HepG2 (cell line): ENCODE measurements around the gene ACYP2.

Experiments used
- MXI1 ChIP-seq: IDR thresholded peaks from 3 replicates; pipeline ENCODE4 v1.6.1; 2012; ENCODE audit warnings: low read depth, low read length, inconsistent platforms, borderline replicate concordance
- NR2C2 ChIP-seq: sonication (generic); formaldehyde crosslinking; IDR thresholded peaks from 2 replicates; pipeline ENCODE4 v1.4.0; 2020; ENCODE audit warnings: missing genetic modification reagents, mild to moderate bottlenecking, moderate library complexity, borderline replicate concordance
- PCBP2 ChIP-seq: fragments of 200-400 bp; formaldehyde crosslinking; optimal IDR thresholded peaks from 2 replicates; pipeline ENCODE3; 2018; ENCODE audit warnings: low read length, low read depth; ENCODE audit not compliant: poor library complexity, severe bottlenecking
- POLR2A ChIP-seq, 2 experiments: IDR thresholded peaks; 2 replicates each; pipeline ENCODE4 v1.6.1; 2011; ENCODE audit warnings: low read depth in 2 of 2, low read length in 2 of 2, mild to moderate bottlenecking in 1 of 2, moderate library complexity in 1 of 2; ENCODE audit not compliant: insufficient read depth in 1 of 2
- TBP ChIP-seq: sonication (generic); formaldehyde crosslinking; IDR thresholded peaks from 2 replicates; pipeline ENCODE4 v1.5.0; 2020; ENCODE audit warnings: missing genetic modification reagents
- ZBTB38 ChIP-seq: sonication (generic); formaldehyde crosslinking; IDR thresholded peaks from 2 replicates; pipeline ENCODE4 v1.5.1; 2020; ENCODE audit warnings: mild to moderate bottlenecking, missing genetic modification reagents
- ZFP62 ChIP-seq: sonication (generic); formaldehyde crosslinking; IDR thresholded peaks from 2 replicates; pipeline ENCODE4 v1.4.0; 2020; ENCODE audit warnings: missing genetic modification reagents
- ZNF567 ChIP-seq: sonication (generic); formaldehyde crosslinking; IDR thresholded peaks from 2 replicates; pipeline ENCODE4 v1.8.1; 2023; ENCODE audit warnings: mild to moderate bottlenecking, missing genetic modification reagents, borderline replicate concordance
- TF ChIP-seq, protein P1 (sequence below): sonication (generic); formaldehyde crosslinking; IDR thresholded peaks from 2 replicates; pipeline ENCODE4 v1.4.0; 2020; ENCODE audit warnings: missing genetic modification reagents
- TF ChIP-seq, protein P2 (sequence below): sonication (generic); formaldehyde crosslinking; IDR thresholded peaks from 2 replicates; pipeline ENCODE4 v1.4.0; 2020; ENCODE audit warnings: missing genetic modification reagents

DNA sequence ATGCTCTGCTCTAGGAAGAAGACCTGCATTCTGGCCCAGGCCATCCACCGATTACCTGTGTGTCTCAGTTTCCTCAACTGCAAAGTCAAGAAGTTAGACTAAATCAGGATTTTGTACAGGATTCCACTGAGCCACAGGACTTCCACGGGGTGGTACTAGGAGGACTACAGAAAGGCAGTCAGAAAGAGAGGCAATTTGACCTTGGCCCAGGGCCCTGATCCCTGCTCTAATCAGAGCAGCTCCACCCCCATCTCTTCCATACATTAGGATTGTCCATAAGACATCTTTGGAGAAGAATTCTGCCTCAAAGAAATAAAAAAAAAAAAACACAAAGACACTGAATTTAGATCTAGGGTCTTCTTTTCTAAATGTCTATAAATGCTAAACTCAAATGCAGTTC, 193.4 kb downstream of the ACYP2 start:
- TF ChIP-seq, protein P1, sequence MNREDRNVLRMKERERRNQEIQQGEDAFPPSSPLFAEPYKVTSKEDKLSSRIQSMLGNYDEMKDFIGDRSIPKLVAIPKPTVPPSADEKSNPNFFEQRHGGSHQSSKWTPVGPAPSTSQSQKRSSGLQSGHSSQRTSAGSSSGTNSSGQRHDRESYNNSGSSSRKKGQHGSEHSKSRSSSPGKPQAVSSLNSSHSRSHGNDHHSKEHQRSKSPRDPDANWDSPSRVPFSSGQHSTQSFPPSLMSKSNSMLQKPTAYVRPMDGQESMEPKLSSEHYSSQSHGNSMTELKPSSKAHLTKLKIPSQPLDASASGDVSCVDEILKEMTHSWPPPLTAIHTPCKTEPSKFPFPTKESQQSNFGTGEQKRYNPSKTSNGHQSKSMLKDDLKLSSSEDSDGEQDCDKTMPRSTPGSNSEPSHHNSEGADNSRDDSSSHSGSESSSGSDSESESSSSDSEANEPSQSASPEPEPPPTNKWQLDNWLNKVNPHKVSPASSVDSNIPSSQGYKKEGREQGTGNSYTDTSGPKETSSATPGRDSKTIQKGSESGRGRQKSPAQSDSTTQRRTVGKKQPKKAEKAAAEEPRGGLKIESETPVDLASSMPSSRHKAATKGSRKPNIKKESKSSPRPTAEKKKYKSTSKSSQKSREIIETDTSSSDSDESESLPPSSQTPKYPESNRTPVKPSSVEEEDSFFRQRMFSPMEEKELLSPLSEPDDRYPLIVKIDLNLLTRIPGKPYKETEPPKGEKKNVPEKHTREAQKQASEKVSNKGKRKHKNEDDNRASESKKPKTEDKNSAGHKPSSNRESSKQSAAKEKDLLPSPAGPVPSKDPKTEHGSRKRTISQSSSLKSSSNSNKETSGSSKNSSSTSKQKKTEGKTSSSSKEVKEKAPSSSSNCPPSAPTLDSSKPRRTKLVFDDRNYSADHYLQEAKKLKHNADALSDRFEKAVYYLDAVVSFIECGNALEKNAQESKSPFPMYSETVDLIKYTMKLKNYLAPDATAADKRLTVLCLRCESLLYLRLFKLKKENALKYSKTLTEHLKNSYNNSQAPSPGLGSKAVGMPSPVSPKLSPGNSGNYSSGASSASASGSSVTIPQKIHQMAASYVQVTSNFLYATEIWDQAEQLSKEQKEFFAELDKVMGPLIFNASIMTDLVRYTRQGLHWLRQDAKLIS (CRISPR knock-in tag): no peak
- TF ChIP-seq POLR2A (IDR thresholded peaks at IDR 0.05; ENCODE audit: insufficient read depth in 1 of 2, low read depth in 2 of 2, low read length in 2 of 2) (no peak), ZNF567 (CRISPR knock-in tag) (no peak), NR2C2 (CRISPR knock-in tag) (no peak), MXI1 (no peak), TBP (CRISPR knock-in tag) (no peak), ZFP62 (CRISPR knock-in tag) (no peak), ZBTB38 (CRISPR knock-in tag) (no peak), PCBP2 (no peak)
- TF ChIP-seq, protein P2, sequence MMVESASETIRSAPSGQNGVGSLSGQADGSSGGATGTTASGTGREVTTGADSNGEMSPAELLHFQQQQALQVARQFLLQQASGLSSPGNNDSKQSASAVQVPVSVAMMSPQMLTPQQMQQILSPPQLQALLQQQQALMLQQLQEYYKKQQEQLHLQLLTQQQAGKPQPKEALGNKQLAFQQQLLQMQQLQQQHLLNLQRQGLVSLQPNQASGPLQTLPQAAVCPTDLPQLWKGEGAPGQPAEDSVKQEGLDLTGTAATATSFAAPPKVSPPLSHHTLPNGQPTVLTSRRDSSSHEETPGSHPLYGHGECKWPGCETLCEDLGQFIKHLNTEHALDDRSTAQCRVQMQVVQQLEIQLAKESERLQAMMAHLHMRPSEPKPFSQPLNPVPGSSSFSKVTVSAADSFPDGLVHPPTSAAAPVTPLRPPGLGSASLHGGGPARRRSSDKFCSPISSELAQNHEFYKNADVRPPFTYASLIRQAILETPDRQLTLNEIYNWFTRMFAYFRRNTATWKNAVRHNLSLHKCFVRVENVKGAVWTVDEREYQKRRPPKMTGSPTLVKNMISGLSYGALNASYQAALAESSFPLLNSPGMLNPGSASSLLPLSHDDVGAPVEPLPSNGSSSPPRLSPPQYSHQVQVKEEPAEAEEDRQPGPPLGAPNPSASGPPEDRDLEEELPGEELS (CRISPR knock-in tag): no peak
